Prostate gland (tissue), 2 donors: ENCODE data around the gene SLC22A17.

Experiments
- CTCF ChIP-seq, 4 experiments: fragments of 200-600 bp in 2 of 4; fragments of 450-650 bp in 2 of 4; sonication (generic) in 2 of 4; IDR thresholded peaks; 1 replicate in 3 of 4; 2 replicates in 1 of 4; pipeline ENCODE4 v1.5.1; 2016 to 2019; ENCODE audit warnings: antibody characterized with exemption in 4 of 4, mild to moderate bottlenecking in 2 of 4, moderate library complexity in 2 of 4
- POLR2A ChIP-seq: fragments of 450-650 bp; IDR thresholded peaks from one replicate; pipeline ENCODE4 v1.6.1; 2016; ENCODE audit warnings: antibody characterized with exemption, mild to moderate bottlenecking

- no peak for TF ChIP-seq POLR2A
- TF ChIP-seq CTCF (IDR thresholded peaks at IDR 0.05) = no peak
These were observed 46.4 kb upstream of the SLC22A17 start for GRCh38 chr14:23399136-23399535.
